Colonic mucosa (tissue), 4 donors: ENCODE measurements around the gene ZEB2. TPM values are rescaled to one million over a fixed set of nuclear protein-coding genes. Genes with fewer than 3 reads are reported as not detected.
A peak's percentile ranks its signal among the peaks of the same experiment; 100 is the strongest.

Experiments used
- DNase-seq: peaks from one replicate; pipeline ENCODE4 v3.0.0-alpha.2; 2020
- H3K27ac ChIP-seq: fragments of 200-600 bp; one replicate; pipeline ENCODE4 v1.8.0; 2021
- H3K27me3 ChIP-seq: fragments of 200-600 bp; one replicate; pipeline ENCODE4 v1.8.0; 2021
- H3K36me3 ChIP-seq: fragments of 200-600 bp; one replicate; pipeline ENCODE4 v1.8.0; 2021
- H3K4me1 ChIP-seq: fragments of 200-600 bp; one replicate; pipeline ENCODE4 v1.8.0; 2021; ENCODE audit warnings: mild to moderate bottlenecking
- H3K4me3 ChIP-seq: fragments of 200-600 bp; one replicate; pipeline ENCODE4 v1.8.0; 2021
- H3K9ac ChIP-seq, 2 donors: one replicate each; pipeline ENCODE4 v1.7.0; 2013; ENCODE audit warnings: control low read depth in 2 of 2, low read depth in 2 of 2, low read length in 2 of 2
- H3K9me3 ChIP-seq: fragments of 200-600 bp; one replicate; pipeline ENCODE4 v1.8.0; 2021
- CTCF ChIP-seq: fragments of 200-600 bp; IDR thresholded peaks from one replicate; pipeline ENCODE4 v1.8.0; 2022; ENCODE audit warnings: antibody characterized with exemption, mild to moderate bottlenecking
- intact Hi-C: fragments of 100-400 bp; cut with DNase I; formaldehyde crosslinking; loops from one replicate; pipeline ENCODE4 v1.14.1; 2022
- total RNA-seq, 2 donors: library from RNA; stranded (reverse); fragmentation: NEBNext Ultra II Directional in 1 of 2; extraction: Animal tissue kit (Norgen Biotek cat#: 25700) in 1 of 2; gene quantifications; one replicate each; pipeline ENCODE4 v1.2.1, GENCODE V29; 2021
- donor health status: healthy.
- donor health status: DM: no; HTN: no; CAD: no.
- donor health status: DM: no; HTN: no; CAD: no.

The ZEB2 gene
- total RNA-seq = 10 to 100 TPM; 17.4 to 29.6 TPM

- H3K27ac ChIP-seq = peak within 1 kb of the TSS; percentile 72
- no peaks in the 10 kb centered on the region for H3K9me3 ChIP-seq
- intact Hi-C loops = no loop called here
- H3K4me3 ChIP-seq = peak within 1 kb of the TSS; percentile 52
- H3K9ac ChIP-seq = peak within 1 kb of the TSS; percentile 60 to 74
- no peaks in the 10 kb centered on the region for H3K4me1 ChIP-seq
- H3K27me3 ChIP-seq = peaks cover 43% of the 10 kb centered on the region
- TF ChIP-seq CTCF = no peak
- DNase-seq = peak; percentile 48
- H3K36me3 ChIP-seq = no peaks in the 10 kb centered on the region
Observed at GRCh38 chr2:144519934-144520731, at the start of gene ZEB2. Gene ZEB2 (minus strand): TSS chr2:144520119. CDS start chr2:144517350, 2,769 bp downstream.

GRCh38 chr2:144567745-144568144 lies 47.8 kb upstream of the ZEB2 start:
- Histone ChIP-seq H3K27ac (no peak overlapping the region), H3K9me3 (no peaks in the 10 kb centered on the region), H3K4me1 (no peaks in the 10 kb centered on the region), H3K9ac (no peak overlapping the region), H3K27me3 (no peaks in the 10 kb centered on the region), H3K4me3 (no peak overlapping the region), H3K36me3 (no peaks in the 10 kb centered on the region)
- DNase-seq = no peak
- TF ChIP-seq CTCF = no peak
- intact Hi-C loops = no loop called here

- Histone ChIP-seq H3K9me3 (no peaks in the 10 kb centered on the region), H3K4me1 (no peaks in the 10 kb centered on the region), H3K27ac (no peak overlapping the region), H3K36me3 (no peaks in the 10 kb centered on the region), H3K4me3 (no peak overlapping the region), H3K27me3 (no peaks in the 10 kb centered on the region), H3K9ac (no peak overlapping the region)
- DNase-seq = no peak
- intact Hi-C loops = no loop called here
- no peak for TF ChIP-seq CTCF
Observed at GRCh38 chr2:144566448-144566847, 46.5 kb upstream of the ZEB2 start.

GRCh38 chr2:144560251-144560650 lies 40.3 kb upstream of the ZEB2 start:
- Histone ChIP-seq H3K9ac (no peak overlapping the region), H3K9me3 (no peaks in the 10 kb centered on the region), H3K27ac (no peak overlapping the region), H3K4me1 (no peaks in the 10 kb centered on the region), H3K4me3 (no peak overlapping the region), H3K27me3 (no peaks in the 10 kb centered on the region), H3K36me3 (no peaks in the 10 kb centered on the region)
- no peak for DNase-seq
- intact Hi-C loops = no loop called here
- TF ChIP-seq CTCF = no peak

GRCh38 chr2:144559681-144560080 lies 39.8 kb upstream of the ZEB2 start:
- Histone ChIP-seq H3K27ac (no peak overlapping the region), H3K27me3 (no peaks in the 10 kb centered on the region), H3K4me3 (no peak overlapping the region), H3K4me1 (no peaks in the 10 kb centered on the region), H3K36me3 (no peaks in the 10 kb centered on the region), H3K9me3 (no peaks in the 10 kb centered on the region), H3K9ac (no peak overlapping the region)
- no peak for TF ChIP-seq CTCF
- DNase-seq = no peak
- intact Hi-C loops = no loop called here
